A673 (cell line): ENCODE data around the gene TMEM198. TPM values are rescaled to one million over a fixed set of nuclear protein-coding genes. Genes with fewer than 3 reads are reported as not detected.

Experiments used
- BruUV-seq: library from RNA; stranded (reverse); fragments of 400-500 nt; replicated peaks from 2 replicates; lab custom pipeline; 2021; lab: Mats Ljungman, UMichigan
- CTCF ChIA-PET: fragments of 300-600 bp; sonication (Branson Sonifier 250); formaldehyde crosslinking; loops from one replicate; lab custom pipeline; 2022; ENCODE audit warnings: antibody characterized with exemption; lab: Charles Lee
- POLR2A ChIA-PET: fragments of 300-600 bp; sonication (Branson Sonifier 250); formaldehyde crosslinking; loops from one replicate; lab custom pipeline; 2022; ENCODE audit warnings: antibody characterized with exemption; ENCODE audit not compliant: low non-redundant PET; lab: Charles Lee
- DNase-seq: peaks from one replicate; pipeline ENCODE4 v3.0.0-alpha.2; 2015; ENCODE audit warnings: low spot score
- H3K27ac ChIP-seq: fragments of 200-600 bp; sonication (generic); 2 replicates; pipeline ENCODE4 v1.5.1; 2016; ENCODE audit warnings: mixed run types, low read depth, mild to moderate bottlenecking, mixed read lengths, antibody characterized with exemption, low read length; ENCODE audit not compliant: poor library complexity, severe bottlenecking
- H3K27me3 ChIP-seq: fragments of 200-600 bp; sonication (generic); replicated peaks from 2 replicates; pipeline ENCODE4 v1.6.1; 2017; ENCODE audit warnings: mixed run types, low read depth, mild to moderate bottlenecking, mixed read lengths, antibody characterized with exemption, low read length; ENCODE audit not compliant: insufficient read depth, poor library complexity
- H3K36me3 ChIP-seq: fragments of 200-600 bp; sonication (generic); 2 replicates; pipeline ENCODE4 v1.6.1; 2016; ENCODE audit warnings: mixed run types, mild to moderate bottlenecking, mixed read lengths, antibody characterized with exemption, low read length; ENCODE audit not compliant: insufficient read depth, poor library complexity, severe bottlenecking
- H3K4me1 ChIP-seq: fragments of 200-600 bp; sonication (generic); 2 replicates; pipeline ENCODE4 v1.6.1; 2017; ENCODE audit warnings: mixed run types, mild to moderate bottlenecking, mixed read lengths, antibody characterized with exemption, low read length; ENCODE audit not compliant: insufficient read depth, poor library complexity, severe bottlenecking
- H3K4me3 ChIP-seq: fragments of 200-600 bp; sonication (generic); 2 replicates; pipeline ENCODE4 v1.5.1; 2016; ENCODE audit warnings: low read depth, mixed run types, mild to moderate bottlenecking, mixed read lengths, low read length; ENCODE audit not compliant: poor library complexity, severe bottlenecking
- H3K9me3 ChIP-seq: fragments of 200-600 bp; sonication (generic); 2 replicates; pipeline ENCODE4 v1.6.1; 2016; ENCODE audit warnings: mixed run types, low read depth, mild to moderate bottlenecking, mixed read lengths, antibody characterized with exemption, low read length; ENCODE audit not compliant: poor library complexity, severe bottlenecking
- CTCF ChIP-seq: fragments of 300-800, 200-600 bp; sonication (generic); conservative IDR thresholded peaks from 2 replicates; pipeline ENCODE4 v1.5.1; 2017; ENCODE audit warnings: low read depth, mild to moderate bottlenecking, antibody characterized with exemption, low read length, moderate library complexity, mixed read lengths
- EZH2 ChIP-seq: fragments of 200-600 bp; sonication (generic); IDR thresholded peaks from 2 replicates; pipeline ENCODE4 v1.6.1; 2017; ENCODE audit warnings: borderline replicate concordance, low read depth, mild to moderate bottlenecking, mixed read lengths, antibody characterized with exemption, low read length; ENCODE audit not compliant: poor library complexity, severe bottlenecking
- intact Hi-C: fragments of 100-400 bp; cut with micrococcal nuclease; formaldehyde crosslinking; loops from one replicate; pipeline ENCODE4 v1.10.0; 2022; ENCODE audit not compliant: unreplicated experiment
- total RNA-seq: library from RNA; stranded (reverse); gene quantifications from 2 replicates; pipeline ENCODE4 v1.2.3, GENCODE V29; 2021

Gene TMEM198
- total RNA-seq, 1 experiment from 2014 or later, result 4.6 TPM

- CTCF ChIA-PET, result no interaction called here
- POLR2A ChIA-PET, result no interaction called here
These were observed 9.7 kb upstream of the TMEM198 start for GRCh38 chr2:219533930-219534661.

GRCh38 chr2:219536425-219536824 is 7.4 kb upstream of the TMEM198 start:
- Histone ChIP-seq H3K4me3 (no peak overlapping the region), H3K27ac (no peak overlapping the region), H3K27me3 (no peaks in the 10 kb centered on the region), H3K9me3 (no peaks in the 10 kb centered on the region), H3K36me3 (peaks cover 3% of the 10 kb centered on the region), H3K4me1 (peaks cover 6% of the 10 kb centered on the region)
- POLR2A ChIA-PET, result no interaction called here
- intact Hi-C loops, result no loop called here
- TF ChIP-seq CTCF (no peak), EZH2 (no peak)
- no peak for DNase-seq
- no TSS peak for BruUV-seq
- CTCF ChIA-PET, result no interaction called here

More at GRCh38 chr2:219533930-219534661, 9.7 kb upstream of the TMEM198 start:
- Histone ChIP-seq H3K36me3 (no peaks in the 10 kb centered on the region), H3K9me3 (no peaks in the 10 kb centered on the region), H3K4me1 (peaks cover 9% of the 10 kb centered on the region), H3K4me3 (no peak overlapping the region), H3K27ac (no peak overlapping the region), H3K27me3 (no peaks in the 10 kb centered on the region)
- no peak for DNase-seq
- BruUV-seq, result no TSS peak
- TF ChIP-seq CTCF, result no peak
- no peak for TF ChIP-seq EZH2
- intact Hi-C loops, result no loop called here

GRCh38 chr2:219536967-219537366 is 6.9 kb upstream of the TMEM198 start:
- DNase-seq, result no peak
- POLR2A ChIA-PET, result no interaction called here

More at GRCh38 chr2:219536967-219537366, 6.9 kb upstream of the TMEM198 start:
- Histone ChIP-seq H3K27me3 (no peaks in the 10 kb centered on the region), H3K27ac (no peak overlapping the region), H3K9me3 (no peaks in the 10 kb centered on the region), H3K4me3 (no peak overlapping the region), H3K36me3 (peaks cover 3% of the 10 kb centered on the region), H3K4me1 (peaks cover 6% of the 10 kb centered on the region)
- no peak for TF ChIP-seq EZH2
- TF ChIP-seq CTCF, result no peak
- CTCF ChIA-PET, result no interaction called here
- intact Hi-C loops, result no loop called here
- BruUV-seq, result no TSS peak
